ENCODE measurements around the gene KCNG2.

Gene KCNG2

DNA sequence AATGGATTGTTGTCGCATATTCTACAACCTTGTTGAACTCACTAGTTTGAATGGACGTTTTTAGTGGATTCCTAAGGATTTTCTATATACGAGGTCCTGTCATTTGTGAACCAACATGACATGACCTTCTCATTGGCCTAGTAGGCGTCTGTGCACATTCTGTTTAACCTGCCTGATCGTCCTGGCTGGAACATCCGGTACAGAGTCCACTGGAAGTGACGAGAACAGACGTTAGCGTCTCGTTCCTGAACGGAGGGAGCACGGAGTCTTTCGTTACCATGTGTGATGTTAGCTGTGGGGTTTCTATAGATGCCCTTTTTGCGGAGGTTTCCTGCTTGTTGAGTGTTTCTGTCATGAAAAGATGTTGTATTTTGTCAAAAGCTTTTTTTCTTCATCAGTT lies 91.8 kb downstream of the KCNG2 start:
- no peak for FAIRE-seq

DNA sequence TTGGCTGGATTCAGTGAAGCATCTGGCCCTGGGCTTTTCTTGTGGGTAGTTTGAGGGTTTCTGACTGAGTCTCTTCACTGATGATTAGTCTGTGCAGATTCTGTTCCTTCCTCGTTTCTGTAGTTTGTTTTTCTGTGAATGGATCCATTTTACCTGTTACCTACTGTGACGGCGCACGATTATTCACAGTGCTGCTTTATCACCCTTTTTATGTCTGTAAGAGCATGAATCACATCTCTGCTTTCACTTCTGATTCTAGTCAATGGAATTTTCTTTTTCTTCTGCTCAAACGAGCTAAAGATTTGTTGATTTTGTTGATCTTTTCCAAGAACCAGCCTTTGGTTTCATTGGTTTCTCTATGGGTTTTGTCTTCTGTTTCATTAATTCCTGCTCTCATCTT lies 92.9 kb downstream of the KCNG2 start:
- FAIRE-seq = no peak

DNA sequence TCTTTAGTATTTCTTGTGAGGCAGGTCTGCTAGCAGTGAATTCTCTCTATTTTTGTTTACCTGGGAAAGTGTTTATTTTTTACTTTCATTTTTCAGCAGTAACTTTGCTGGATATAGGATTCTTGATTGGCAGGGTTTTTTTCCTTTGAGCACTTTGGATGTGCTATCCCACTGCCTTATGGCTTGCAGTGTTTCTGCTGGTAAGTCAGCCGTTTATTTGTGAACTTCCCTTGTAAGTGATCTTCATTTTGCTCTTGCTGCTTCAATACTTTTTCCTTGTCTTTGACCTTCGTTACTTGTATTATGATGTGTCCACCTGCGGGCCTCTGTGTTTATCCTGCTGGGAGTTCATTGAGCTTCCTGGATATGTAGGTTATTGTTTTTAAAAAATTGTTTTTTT lies 99.0 kb downstream of the KCNG2 start:
- no peak for FAIRE-seq

DNA sequence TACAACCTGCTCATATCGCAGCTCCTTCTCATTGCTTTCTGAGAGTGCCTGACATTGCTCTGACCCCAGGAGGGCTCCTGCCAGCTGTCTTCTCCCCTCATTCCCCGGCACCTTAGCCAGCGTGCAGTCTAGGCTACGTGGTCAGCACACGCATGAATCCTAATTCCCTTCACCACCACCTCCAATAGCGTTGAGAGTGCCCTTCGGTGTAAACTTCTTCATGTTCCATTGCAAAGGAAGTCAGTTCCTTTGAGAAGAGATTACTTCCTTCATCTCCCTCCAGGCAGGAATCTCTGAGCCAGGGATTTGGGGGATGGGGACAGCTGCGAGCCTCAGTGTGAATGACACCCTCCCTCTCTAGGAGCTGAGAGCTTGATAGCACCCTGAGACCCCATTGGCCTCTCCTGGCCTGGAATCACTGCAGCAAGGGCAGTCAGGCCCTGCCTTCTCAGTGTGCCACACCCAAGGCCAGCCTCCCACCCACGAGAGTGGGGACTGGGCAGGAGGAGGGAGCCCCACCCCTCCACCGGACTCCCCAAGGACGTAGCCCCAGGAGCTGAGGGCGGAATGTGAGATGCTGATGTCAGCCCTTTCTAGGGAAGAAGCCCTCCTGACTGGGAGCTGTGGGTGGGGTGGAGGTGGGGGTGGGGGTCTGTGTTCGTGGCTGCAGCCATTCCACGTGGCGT lies 100.3 kb downstream of the KCNG2 start:
- FAIRE-seq = no peak

DNA sequence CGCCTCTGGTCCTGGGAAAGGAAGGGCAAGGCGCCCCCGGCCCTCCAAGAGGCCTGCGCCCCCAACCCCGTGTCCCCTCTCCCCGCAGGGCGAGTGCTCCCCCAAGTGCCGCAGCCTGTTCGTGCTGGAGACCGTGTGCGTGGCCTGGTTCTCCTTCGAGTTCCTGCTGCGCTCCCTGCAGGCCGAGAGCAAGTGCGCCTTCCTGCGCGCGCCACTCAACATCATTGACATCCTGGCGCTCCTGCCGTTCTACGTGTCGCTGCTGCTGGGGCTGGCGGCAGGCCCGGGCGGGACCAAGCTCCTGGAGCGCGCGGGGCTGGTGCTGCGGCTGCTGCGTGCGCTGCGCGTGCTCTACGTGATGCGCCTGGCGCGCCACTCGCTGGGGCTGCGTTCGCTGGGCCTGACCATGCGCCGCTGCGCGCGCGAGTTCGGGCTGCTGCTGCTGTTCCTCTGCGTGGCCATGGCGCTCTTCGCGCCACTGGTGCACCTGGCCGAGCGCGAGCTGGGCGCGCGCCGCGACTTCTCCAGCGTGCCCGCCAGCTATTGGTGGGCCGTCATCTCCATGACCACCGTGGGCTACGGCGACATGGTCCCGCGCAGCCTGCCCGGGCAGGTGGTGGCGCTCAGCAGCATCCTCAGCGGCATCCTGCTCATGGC lies 101.3 kb downstream of the KCNG2 start:
- no peak for FAIRE-seq

DNA sequence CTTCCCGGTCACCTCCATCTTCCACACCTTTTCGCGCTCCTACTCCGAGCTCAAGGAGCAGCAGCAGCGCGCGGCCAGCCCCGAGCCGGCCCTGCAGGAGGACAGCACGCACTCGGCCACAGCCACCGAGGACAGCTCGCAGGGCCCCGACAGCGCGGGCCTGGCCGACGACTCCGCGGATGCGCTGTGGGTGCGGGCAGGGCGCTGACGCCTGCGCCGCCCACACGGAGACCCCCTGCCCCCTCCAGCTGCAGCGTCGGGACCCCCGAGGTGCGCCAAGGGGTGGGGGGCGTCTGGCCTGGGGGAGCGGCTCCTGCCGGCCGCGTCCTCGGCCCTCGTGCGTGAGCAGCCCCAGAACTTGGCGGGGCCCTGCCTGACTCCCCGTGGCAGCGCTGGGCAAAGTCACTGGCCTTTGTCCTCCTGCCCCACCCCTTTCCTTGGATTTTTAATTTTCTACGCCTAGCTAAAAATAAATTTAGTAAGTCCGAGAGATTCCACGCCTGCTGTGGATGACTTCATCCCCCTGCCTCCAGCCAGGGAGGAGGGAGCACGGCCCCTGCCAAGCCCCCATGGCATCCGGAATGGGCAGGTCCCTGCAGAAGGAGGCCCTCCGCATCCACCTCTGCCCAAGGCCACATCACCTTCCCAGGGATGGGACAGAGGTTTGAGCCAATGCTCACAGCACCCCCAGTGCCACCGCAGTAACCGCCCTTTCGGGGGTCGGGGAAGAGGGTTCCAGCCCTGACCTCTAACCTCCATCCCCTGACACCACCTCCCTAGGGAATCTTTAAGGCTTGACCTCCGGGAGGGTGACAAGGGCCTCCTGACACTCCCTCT lies 102.1 kb downstream of the KCNG2 start:
- no peak for FAIRE-seq

DNA sequence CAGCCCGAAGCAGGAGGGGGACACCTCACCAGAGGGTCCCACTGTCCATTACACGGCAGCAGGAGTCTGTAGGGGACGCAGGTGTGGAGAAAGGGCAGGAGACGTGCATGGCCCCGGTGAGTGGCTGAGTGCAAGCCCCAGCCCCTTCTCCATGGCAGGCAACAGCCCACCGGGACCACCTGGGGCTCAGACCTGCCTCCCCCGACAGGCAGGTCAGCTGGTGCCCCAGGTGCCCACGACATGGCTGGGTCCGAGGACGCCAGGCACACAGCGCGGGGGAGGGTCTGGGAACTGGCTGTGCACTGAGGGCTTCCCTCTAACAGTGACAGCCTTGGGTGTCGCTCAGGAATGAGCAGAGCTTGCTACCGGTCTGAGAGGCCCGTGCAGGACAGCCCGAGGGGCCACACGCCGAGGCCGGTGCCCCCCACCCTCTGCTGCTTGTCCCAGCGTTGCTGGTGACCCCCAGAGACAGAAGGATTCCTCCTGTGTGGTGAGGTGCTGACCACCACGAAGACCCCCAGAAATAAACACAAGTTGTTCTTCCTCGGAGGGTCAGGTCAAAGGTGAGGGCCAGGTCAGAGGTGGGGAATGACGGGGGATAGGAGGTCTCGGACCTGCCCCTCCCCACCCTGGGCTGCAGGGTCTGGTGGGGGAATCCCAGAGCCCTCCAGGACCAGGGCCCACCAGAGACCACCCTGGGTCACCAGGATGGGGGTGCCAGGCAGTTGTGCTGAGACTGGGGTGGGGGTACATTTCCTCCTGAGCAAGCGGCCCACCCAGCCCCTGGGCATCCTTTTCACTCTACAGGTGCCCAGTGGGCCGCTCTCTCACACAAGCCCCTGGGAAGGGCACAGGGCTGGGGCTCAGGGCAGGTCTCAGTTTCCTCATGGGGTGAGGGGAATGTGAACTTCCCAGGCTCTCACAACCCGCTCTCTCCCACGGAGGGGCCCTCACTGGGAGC lies 103.2 kb downstream of the KCNG2 start:
- no peak for FAIRE-seq

DNA sequence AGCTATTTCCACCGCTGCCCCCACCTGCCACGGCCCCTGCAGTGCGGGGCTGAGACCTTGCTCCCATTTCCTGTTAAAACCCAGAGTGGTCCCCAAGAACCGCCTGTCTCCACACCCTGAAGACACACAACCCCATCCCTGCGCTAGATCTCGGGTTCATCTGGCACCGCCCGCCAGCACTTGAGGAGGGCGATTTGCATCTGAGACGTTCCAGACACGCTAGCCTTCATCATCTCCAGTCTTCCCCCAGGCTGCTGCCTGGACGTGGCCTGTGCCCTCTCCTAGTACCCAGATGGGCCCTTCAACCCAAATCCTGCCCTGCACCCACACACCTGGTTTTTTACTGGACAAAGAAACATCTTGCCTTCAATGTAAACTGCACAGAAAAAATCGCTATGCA lies 103.9 kb downstream of the KCNG2 start:
- no peak for FAIRE-seq

DNA sequence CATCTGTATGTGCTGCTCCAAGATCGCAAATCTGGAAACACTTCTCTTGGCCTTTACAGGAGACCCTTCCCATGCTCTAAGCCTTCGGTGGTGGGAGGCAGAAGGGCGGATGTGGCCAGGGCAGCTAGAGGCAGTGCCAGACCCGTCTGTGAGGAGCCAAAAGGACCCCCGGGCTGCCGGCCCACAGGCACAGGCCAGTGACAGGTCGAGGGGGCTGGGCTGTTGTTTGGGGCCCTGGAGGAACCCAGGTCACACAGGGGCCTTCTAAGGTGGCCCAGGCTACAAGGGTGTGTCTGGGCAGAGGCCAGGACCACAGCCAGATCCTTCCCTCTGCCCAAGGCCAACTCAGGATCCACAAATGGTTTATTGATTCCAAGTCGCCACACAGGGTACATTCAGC lies 104.3 kb downstream of the KCNG2 start:
- FAIRE-seq = no peak

DNA sequence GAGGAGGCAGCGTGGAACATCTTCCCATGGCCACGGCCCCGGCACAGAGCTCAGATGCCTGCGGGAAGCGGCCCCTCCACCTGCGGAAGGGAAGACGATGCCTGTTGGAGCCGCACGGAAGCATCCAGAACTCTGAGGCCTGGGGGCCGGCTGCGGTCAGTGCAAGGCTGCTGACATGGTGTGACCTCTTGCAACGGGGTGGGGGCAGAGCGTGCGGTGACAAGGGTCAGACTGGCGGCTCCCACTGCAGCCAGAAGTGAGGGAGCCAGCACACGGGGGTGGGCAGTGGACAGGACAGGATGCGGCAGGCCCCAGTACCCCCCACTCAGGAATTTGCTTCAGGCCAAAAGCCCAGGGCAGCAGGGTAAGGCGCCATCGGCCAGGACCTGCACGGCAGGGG lies 104.9 kb downstream of the KCNG2 start:
- no peak for FAIRE-seq

DNA sequence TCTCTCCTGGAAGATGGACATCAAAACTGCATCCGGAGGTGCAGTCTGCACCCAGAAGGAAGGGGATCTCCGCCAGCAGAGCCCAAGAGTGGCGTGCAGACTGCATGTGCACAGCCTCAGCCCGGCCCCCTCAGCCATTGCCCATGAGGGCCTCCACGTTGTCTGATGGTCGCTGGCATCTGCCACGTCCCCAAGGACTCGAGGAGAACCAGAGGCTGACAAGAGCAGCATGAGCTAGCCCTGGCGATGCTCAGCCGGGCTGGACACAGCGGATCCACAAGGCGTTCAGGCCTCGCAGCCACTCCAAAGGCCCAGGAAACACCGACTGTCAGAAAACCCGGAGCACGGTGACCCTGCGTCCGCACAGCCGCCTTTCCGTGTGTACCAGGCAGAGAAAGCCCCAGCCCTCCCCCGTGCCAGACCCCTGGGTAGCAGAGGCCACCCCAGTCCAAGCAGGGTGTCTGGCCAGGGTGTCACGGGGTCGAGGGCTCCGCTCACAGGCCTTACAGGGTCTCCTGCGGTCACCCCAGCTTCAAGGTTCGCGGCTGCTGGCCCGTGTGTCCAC lies 105.4 kb downstream of the KCNG2 start:
- no peak for FAIRE-seq

DNA sequence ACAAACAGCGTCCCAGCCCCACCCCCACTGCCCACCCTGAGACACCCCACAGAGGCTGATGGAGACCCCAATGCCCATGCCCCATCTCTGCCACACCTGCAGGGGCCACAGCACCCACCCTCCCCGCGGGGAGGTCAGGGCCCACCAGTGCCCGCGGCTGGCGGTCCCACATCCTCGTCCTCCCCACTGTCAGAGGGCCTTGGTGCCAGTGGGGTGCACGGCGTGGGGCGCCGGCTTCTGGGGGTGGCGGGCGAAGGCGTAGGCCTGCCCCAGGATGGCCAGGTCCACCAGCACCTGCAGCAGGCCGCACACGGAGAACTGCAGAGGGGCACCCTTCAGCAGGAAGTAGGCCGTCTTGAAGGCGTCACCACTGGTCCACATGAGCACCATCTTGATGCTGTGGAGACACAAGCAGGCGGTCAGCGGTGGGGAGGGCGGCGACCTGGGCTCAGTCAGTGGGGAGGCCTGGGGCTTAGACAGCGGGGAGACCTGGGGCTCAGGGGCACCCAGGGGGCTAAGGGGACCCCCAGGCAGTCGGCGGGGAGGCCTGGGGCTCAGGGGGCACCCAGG lies 106.1 kb downstream of the KCNG2 start:
- FAIRE-seq = no peak

DNA sequence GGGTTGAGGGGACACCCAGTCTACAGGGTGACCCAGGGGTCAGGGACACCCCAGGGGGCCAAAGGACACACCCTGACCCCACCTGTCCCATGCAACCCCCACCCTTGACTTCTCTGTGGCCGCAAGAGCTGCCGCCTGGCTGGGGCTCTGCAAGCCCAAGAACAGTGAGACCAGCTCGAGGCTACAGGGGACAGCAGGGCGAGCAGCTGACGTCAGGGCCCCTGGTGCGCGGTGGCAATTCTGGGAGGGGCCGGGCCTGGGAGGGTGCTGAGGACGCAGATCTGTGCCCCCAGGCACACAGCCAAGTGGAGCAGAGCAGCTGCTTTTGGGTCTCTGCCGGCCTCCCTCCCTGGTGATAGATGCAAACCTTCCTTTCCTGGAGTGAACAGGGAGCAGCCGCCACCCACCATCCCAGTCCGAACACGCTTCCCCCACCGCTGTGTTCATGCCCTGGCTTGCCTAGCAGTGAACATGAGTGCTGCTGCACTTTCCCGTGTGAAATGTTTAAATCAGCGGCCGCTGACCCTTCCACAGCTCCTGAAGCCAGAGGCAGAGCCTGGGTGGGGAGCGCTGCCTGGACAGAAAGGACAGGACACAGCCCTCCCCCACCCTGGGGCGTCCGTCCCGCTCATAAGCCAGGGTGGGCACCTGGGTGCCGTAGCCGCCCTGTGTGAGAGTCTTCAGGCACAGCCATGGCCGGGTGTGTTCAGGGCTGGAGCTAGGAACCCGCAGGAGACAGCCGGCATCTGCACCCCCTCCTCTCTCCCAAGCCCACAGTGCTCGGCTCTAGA lies 106.8 kb downstream of the KCNG2 start:
- FAIRE-seq = no peak

DNA sequence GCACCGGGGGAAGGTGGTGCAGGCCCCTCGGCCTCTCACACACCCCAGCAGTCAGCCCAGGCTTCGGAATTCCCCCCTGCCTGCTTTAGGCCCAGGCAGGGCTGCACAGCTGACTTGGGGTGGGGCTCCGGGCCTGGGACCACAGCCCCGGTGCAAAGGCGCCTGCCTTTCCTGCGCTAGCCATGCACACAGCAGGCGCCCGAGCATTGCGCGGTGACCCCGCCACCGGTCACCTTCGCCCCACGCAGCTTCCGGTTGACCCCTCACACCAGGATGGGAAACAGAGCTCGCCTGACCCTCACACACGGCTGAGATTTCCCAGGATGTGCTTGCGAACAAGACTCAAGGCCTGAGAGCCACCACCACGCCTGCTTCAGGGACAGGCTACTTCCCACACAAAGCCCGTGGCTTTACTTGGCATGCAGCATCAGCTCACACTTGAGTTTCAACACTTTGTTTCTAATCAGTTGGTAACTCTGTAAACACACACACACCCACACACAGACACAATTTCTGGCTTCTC lies 107.7 kb downstream of the KCNG2 start:
- no peak for FAIRE-seq

DNA sequence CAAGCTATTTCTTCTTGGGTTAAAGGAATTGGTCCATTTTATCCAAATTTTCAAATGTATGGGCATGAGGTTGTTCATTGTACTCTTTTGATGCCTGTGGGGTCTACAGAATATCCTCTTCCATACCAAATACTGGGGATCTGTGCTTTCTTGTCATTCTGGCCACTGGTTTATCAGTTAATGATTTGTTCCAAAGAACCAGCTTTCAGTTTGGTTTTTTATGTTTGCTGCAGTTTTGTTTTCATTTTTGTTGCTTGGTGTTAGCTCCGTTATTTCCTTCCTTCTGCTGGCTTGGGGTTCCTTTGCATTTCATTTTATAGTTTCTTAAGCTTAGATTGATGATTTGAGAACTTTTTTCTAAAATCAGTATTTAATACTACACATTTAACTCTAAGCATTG lies 108.3 kb downstream of the KCNG2 start:
- FAIRE-seq = no peak

DNA sequence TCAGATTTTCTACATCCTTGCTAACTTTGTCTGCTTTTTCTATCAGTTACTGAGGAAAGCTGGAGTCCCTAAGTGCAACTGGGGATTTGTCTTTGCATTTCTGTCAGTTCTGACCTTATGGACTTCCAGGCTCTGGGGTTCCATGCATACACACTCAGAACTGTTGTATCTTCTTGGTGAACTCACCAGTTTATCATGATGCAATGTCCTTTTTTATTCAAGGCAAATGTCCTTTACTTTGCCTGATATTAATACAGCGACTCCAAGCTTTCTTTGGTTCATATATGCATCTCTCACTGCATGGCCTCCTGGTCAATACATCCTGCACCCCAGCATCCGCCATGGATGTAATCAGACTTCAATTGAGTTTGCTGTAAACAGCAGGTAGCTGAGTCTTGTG lies 109.0 kb downstream of the KCNG2 start:
- FAIRE-seq = no peak

DNA sequence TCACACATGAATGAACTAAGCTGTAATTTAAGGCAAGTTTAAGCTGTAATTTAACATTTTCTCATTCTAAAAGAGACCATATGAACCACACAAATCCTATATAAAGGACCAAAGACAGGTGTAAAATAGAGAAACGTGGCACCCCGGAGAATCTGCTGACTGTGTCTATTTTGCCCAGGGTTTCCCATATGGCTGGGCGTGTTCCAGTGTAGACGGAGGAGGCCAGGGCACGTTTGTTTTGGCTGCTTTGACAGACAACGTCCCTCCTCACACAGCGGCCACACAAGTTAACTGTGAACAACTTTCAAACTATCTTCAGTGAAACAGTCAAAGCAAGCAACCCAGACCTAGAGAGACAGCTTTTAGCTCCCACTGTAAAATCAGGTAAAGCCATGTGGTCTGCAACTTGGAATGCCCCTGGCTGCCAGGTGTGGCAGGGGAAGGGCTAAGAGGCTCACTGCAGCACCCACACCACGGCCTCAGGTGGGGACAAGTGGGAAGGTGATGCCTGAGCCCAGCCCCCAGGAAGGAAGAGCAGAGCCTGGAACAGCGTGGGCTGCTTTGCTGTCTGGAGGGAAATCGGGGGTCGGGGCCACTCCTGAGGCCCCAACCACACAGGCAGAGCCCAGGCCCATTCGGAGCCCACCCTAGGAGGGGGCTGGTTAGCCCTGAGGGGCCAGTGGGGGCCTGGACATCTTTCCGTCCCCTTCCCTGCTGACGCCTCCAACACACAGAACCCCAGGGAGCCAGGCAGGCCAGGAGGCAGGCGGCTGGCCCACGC lies 113.0 kb downstream of the KCNG2 start:
- no peak for FAIRE-seq

DNA sequence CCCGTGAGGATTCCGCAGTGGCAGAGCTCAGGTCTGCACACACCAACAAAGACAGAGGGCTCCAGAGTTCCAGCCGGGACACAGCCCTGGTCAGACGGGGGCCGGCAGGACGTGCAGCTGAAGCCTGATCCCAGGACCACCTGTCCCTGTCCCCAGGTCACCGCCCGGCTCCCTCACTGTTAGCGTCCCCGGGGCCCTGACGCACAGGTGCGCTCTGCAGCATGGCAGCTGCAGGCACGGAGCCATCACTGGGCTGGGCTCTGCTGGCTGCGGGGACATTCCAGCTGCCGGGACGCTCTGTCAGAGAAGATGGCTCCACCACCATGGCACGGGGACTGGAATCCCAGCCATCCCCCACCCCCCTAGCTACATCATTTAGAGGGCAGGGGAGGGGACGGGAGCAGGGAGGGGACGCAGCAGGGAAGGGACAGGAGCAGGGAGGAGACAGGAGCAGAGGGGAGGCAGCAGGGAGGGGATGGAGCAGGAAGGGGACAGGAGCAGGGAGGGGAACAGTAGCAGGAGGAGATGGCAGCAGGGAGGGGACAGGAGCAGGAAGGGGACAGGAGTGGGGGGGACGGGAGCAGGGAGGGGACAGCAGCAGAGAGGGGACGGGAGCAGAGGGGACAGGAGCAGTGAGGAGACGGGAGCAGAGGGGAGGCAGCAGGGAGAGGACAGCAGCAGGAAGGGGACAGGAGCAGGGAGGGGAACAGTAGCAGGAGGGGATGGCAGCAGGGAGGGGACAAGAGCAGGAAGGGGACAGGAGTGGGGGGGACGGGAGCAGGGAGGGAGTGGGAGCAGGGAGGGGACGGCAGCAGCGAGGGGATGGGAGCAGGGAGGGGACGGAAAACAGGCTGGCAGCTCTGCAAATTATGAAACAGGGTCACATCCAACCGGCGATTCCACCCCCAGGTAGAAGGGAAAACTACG lies 113.9 kb downstream of the KCNG2 start:
- no peak for FAIRE-seq

DNA sequence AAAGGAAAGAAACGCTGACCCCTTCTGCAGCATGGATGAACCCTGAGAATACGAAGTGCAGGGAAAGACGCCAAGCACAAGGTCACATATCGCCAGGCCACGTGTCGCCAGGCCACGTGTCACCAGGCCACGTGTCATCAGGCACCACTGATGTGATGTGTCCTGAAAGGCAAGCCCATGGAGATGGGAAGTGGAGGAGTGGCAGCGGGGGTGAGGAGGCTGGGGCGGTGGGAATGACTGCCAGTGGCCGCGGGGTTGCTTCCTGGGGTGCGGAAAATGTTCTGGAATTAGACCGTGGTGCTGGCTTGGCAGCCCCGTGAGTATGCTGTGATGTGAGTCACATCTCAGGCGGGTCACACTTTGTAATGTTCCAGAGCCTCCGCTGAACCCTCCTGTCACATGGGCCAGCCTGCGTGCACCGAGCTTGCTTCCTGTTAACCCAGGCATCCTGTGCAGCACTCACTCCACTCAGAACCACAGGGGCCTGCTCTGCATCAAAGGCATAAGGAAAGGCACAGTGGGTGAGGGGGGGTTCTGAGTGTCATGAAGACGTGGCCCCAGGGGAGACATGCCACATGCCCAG lies 114.8 kb downstream of the KCNG2 start:
- FAIRE-seq = no peak

Measured in colon (tissue), 2 donors.